Erythroblast (primary cell): Measurements from ENCODE around the gene XXYLT1.

ENCODE experiments used
- GATA1 ChIP-seq: IDR thresholded peaks from 2 replicates; pipeline ENCODE4 v1.6.1; 2011; ENCODE audit warnings: low read depth, mild to moderate bottlenecking, control low read depth, low read length, moderate library complexity
- POLR2A ChIP-seq: IDR thresholded peaks from 2 replicates; pipeline ENCODE4 v1.6.1; 2011; ENCODE audit warnings: mild to moderate bottlenecking, low read length

DNA sequence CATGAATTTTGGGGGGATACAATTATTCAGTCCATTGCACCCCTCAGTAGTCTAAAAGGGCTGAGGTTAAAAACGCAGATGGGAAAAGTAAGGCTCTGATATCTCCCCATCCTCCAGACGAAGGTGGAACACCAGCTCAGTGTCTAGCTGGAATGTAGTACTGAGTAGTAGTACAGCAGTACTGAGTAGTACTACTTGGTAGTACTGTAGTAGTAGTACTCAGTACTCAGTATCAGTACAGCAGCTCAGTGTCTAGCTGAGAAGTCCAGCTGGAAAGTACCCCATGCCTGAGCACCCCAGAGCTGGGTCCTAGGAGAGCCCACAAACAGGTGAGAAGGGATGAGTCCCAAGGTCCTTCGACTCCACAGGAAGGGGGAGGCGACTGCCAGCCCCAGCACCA is 148.7 kb downstream of the XXYLT1 start:
- TF ChIP-seq POLR2A (no peak), GATA1 (no peak)
